ENCODE measurements around the gene MME.
"Not testable (repeated sequence)": the region's sequence is repeated elsewhere in the genome, so short reads cannot be mapped to it uniquely, and the experiment has no call there.

MME gene

DNA sequence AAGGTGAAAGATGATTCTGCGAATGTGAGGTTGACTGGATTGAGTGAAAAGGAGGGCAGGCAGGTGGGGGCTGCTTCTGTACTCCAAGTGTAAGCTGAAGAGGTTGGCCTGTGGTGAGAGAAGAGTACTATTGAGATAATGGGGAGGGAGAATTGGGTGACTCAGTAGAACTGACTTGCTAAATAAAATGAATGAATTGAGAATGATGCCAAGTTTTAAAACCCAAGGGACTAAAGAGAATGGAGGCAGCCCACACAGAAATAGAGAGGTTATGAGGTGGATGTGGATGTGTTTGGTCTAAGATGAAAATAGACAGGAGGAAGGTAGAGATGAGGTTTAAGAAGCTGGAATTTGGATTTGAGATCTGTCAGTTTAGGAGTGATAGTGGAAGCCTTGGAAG lies 5.9 kb downstream of the MME start:
- no peak for DNase-seq

DNA sequence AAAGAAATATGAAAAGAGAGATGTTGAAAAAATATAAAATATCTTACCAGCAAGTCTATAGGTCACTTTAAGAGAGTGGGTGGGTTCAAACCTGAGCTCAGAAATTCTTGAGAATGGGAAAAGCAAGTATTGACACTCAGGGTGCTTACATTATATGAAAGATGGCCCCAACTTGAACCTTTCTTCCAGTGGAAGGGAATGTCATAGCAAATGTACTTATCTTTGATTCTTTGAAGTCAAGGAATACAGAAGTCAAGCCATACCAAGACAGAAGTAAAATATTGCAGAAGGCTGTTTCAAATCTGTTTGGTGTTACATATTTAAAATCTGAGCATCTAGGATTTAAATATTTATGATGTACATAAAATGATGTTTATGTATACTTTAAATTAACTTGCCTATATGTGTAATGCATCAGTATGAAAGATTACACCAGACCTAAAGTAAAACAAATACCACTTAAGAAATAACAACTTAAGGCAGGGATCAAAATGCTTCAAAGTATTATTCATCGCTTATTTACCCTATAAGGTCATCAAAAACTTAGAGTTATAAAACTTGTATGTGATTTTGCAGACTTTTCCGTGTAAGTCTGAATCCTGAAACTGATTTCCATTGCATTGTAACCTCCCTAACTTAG lies 8.7 kb downstream of the MME start:
- no peak for DNase-seq

DNA sequence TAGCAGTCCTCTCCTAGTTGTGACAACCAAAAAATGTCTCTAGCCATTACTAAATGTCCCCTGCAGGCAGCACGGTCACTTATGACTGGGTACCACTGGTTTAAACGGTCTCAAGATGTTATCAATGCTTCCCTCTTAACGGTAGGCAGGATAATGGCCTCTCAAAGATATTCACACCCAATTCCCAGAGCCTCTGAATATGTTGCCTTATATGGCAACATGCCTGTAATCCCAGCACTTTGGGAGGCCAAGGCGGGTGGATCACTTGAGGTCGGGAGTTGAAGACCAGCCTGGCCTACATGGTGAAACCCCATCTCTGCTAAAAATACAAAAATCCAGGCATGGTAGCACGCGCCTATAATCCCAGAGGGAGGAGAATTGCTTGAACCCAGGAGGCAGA lies 9.4 kb downstream of the MME start:
- no peak for DNase-seq

DNA sequence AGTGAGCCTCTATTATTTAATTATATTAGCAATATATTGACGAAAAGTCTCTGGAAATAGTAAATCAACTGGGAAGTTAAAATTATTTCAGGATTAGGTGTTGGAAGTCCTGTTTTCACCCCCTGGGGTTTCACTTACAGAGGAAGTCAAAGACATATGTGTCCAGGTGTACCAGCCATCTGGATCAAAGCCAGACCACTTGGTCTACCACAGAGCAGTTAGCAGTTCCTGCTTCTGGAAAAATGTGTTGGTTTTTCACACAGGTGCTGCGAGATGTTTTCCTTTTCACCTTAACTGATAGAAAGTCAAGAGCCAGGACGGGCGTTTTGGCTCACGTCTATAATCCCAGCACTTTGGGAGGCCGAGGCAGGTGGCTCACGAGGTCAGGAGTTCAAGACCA lies 13.1 kb downstream of the MME start:
- DNase-seq, result no peak

DNA sequence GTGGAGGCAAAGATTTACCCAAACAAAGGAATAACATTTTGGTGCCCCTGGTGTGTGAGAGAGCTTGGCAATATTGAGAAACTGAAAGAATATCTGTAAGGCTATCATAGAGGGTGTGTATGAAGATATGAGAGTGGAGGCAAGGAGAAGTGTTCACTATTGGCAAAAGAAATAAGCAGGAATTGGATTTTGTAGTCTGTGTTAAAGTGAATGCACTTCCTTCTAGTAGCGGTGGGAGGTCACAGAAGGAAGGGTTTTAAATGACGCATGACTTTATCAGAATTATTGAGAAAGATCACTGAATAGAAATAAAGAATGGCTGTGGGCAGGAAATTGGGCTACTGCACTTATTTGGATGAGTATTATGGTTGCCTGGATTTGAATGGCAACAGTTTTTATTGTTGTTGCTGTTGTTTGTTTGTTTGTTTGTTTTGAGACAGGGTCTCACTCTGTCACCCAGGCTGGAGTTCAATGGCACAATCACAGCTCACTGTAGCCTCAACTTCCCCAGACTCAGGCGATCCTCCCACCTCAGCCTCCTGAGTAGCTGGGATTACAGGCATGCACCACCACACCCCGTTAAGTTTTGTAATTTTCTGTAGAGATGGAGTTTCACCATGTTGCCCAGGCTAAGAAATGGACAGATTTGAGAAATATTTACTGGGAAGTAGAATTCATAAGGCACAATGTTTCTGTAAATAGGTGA lies 16.3 kb downstream of the MME start:
- no peak for DNase-seq

DNA sequence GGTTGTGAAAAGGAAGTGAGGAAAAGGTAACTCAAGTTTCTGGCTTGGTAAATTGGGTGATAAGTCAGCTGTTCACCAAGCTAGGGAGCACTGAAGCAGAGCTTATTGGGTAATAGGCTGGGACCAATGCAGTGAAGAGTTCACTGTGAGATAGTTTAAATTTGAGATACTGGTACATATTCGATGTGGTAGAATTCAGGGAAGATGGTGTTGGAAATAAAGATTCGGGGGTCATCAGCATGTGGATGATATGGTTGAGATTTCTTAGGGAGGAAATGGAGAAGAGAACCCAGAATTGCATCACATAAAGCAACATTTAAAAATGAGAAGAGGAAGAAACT lies 16.9 kb downstream of the MME start:
- DNase-seq, result no peak

DNA sequence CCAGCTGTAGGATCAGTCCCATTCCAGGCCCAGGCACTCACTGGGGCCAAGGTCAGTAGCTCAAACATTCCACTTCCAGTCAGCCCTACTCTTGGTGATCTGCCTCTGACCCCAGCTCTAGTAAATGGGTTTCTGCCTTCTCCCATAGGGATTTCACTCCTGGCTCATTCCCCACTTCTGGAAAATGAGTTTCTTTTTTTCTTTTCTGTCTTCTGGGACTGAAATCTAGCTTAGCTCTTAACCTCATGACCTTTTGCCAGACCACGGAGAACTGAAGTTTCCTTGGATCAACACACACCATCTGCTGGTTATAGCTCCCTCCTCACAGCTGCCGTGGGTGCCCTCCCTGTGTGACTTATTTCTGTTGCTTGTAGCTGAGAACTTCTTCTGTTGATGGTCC lies 21.3 kb downstream of the MME start:
- DNase-seq, result no peak

DNA sequence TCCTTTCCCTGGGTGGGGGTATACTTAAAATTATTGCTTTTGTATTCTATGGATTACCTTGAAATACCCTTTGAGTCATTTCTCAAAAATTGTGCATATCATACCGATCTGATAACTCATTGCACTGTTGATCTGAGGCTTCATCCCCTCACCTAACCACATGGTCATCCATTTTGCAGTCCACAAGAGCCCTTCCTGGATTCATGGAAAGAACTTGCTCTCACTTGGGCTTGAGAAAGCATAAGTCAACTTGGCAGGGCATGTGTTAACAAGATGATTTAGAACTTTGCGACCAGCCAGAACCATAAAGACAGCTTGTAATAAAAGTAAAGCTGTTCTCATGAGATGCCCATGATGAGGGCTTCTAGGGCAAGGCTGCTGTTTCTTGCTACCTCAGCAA lies 22.2 kb downstream of the MME start:
- no peak for DNase-seq

DNA sequence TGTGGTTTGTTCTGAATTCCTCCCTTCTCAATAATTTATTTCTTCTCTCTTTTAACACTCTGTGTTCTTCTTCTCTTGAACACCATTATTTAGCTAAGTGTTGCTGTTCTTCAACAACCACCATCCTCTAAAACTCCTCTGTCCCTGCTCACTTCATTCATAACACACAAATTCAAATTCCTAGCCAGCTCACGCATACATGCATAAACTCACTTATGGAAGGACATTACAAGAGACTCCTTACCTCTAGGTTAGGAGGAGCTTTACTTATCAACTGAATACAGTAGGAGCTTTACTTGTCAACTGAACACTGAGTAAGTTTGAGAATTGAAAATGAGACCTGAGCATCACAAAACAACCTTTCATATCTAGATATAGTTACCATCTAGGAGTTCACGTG lies 23.6 kb downstream of the MME start:
- no peak for DNase-seq

DNA sequence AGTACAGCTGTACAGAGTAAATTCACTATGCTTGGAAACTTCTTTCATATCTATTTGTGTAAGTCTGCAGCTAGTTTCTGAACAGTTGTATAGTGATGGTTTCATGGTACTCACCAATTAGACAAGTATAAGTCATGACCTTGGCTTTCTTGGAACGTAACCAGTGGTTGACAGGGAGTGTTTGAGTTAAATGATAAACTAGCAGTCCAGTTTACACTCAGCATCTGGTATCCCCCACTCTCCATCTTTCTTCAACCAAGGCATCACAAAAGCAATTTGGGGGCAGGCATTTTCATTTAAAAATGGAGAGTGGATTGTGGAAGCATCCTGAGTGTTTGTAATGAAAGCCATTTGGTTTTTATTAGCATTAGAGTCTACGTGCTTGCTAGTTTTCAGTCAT lies 26.0 kb downstream of the MME start:
- no peak for DNase-seq

DNA sequence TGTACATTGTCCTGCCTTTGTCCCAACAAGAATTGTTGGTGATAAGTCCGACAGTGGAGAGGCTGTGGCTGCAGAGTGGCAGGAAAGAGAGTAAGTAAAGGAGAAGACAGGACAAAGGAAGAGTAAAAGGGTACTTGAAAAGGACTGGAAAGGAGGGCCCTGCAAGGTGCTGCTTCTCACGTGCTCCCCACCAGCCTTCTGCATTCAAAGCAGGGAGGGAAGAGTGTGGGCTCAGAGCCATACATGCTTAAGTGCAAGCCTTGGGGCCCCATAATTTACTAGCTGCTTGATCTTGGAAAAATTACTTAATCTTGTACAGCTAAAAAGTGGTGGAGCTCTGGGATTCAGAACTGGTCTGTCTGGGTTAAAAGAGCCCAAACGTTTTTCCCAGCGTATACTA lies 29.9 kb downstream of the MME start:
- DNase-seq, result no peak

DNA sequence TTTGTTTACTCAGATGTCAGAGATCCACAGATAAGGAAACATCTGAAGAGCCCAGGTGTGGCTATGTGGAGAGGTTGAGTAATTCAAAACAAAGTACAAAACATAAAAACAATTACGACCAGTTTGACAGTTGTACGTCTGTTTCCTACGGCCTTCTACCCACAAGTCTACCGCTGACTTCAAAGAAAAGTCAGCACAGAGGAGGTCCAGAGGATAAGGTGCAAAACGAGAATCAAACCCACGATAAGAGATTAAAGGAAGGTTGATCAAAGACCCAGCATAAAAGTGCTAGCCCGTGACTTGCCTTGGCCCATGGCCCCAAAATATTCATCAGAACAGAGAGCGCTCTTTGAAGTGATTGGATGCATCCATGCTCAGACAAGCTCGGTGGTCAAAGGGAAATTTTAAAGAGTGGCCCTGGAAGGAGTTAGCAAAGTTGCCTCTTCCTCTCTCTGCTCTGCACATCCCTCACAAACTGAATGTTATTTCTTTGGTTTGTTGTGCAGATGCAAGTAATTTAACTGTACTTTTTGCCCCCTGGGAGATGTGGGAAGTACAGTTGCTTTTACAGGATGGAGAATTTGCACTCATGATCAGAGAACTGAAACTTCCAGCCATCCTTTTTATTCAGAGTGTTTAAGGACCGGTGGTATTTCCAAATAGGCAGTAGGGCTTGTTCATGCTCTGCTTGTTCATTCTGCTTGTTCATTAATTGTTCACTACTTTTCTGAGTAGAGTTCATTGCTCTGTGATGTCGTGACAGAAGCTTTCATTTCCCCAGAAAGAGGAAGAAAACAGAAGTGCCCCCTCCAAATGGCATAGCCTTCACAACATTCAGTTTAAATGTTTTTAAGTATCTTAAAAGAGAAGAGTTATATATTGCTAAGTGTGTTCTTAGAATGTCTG lies 31.1 kb downstream of the MME start:
- no peak for DNase-seq

DNA sequence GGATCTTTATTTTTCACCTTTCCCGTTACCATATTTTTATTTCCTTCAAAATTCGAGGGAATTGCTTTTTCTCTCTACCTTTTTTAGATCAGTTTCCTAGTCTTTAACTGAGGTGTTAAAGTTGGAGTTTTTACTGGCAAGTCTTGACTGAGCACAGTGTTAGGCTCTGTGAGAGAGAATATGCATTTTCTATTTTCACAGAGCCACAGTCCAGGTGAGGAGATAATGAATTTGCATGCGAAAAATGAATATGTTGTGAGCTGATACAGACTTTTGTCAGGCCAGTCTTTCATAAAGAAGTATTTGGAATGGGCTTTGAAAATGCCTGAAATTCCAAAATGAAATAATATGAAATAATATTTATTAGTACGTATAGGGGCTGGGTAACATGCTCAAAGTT lies 31.9 kb downstream of the MME start:
- no peak for DNase-seq

DNA sequence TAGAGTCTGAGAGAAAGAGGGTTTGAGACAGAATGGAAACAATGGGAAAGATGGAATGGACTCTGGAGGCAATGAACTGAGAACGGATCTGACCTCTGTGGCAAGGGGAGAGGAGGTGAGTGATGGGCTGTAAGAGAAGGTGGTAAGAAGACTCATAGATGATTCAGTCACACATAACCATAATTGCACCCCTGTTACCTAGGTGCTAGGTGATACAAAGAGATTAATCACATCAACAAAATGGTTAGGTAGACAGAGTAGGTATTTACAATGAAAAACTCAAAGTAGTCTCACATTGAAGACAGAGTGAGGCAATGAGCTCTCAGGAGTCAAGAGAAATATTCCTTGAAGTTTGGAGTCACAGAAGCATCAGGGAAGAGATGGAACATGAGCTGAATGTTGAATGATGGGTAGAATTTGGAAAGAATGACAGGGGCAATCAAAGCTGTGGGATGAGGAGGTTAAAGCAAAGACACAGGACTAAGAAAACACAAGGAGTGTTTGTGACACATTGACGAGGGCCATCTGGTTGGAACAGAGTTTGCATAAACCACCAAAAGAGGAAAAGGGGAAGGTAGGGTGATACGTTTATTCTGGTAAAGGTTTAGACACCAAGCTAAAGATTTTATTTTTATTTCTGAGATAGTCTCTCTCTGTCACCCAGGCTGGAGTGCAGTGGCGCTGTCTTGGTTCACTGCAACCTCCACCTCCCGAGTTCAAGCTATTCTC lies 32.7 kb downstream of the MME start:
- no peak for DNase-seq

DNA sequence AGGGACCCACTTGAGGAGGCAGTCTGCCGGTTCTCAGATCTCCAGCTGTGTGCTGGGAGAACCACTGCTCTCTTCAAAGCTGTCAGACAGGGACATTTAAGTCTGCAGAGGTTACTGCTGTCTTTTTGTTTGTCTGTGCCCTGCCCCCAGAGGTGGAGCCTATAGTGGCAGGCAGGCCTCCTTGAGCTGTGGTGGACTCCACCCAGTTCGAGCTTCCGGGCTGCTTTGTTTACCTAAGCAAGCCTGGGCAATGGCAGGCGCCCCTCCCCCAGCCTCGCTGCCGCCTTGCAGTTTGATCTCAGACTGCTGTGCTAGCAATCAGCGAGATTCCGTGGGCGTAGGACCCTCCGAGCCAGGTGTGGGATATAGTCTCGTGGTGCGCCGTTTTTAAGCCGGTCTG lies 44.6 kb downstream of the MME start:
- not testable (repeated sequence) for DNase-seq

DNA sequence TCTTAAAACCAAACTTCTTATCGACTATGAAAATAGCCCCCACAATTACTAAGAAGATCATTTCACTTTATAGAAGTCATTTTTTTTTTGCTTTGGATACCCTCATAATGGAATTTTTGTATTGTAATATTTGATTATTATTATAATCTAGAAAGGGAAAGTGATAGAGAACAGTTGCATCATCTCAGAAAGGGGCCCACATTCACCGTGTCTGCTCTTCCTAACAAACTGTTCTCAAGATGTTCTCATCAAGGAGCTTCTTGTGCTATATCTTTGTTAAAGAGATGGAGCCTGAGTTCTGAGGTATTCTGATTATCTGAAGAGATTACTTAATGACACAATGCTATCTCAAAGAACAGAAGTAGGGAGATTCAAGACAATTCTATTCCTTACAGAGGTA lies 49.3 kb downstream of the MME start:
- no peak for DNase-seq

DNA sequence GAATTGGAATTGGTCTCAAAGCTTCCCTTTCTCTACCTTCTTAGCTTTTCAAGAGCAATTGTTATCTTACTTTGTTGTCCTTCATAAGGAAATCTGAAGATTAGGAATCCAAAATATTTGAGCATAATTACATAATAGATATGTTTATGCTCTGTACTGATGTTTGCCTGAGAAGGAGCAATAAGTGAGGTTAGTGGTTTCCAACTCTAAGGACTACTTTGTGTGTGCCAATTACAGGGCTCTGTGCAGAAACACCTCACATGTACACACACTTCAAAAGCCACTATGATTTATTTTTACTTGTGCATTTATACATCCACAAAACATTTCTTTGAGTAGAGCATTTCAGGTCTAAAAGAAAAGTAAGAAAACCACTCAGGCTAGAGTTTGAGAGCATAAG lies 49.9 kb downstream of the MME start:
- DNase-seq, result no peak

DNA sequence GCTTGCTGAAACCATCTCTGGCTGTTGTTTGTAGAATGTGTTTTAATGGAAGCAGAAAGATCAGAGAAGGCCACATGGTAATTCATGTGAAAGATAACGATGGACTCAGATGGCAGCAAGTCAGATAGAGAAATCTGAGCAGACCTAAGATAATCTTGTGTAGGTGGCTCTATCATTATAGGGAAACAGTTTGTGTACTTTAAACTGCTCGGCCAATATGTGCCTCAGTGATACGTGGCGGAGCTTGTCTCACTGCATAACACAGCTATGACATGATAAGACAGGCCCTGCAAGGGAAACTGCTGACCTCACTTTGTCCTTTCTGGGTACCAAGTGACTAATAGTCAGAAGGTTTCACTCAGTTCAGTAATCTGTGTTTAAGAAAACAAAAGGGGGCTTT lies 51.0 kb downstream of the MME start:
- DNase-seq, result no peak

DNA sequence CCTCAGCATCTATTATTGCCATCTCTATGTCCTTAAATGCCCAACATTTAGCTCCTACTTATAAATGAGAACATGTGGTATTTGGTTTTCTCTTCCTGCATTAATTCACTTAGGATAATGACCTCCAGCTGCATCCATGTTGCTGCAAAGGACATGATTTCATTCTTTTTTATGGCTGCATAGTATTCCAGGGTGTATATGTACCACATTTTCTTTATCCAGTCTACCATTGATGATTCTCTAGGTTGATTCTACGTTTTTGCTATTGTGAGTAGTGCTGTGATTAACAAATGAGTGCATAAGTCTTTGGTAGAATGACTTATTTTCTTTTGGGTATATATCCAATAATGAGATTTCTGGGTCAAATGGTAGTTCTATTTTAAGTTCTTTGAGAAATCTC lies 54.2 kb downstream of the MME start:
- DNase-seq, result not testable (repeated sequence)

DNA sequence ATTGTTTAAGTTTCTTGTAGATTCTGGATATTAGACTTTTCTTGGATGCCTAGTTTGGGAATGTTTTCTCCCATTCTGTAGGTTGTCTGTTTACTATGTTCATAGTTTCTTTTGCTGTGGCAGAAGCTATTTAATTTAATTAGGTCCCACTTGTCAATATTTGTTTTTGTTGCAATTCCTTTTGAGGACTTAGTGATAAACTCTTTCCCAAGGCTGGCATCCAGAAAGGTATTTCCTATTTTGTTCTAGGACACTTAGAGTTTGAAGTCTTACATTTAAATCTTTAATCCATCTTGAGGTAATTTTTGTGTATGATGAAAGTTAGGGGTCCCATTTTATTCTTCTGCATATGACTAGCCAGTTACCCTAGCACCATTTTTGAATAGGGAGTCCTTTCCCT lies 54.9 kb downstream of the MME start:
- DNase-seq, result no peak

DNA sequence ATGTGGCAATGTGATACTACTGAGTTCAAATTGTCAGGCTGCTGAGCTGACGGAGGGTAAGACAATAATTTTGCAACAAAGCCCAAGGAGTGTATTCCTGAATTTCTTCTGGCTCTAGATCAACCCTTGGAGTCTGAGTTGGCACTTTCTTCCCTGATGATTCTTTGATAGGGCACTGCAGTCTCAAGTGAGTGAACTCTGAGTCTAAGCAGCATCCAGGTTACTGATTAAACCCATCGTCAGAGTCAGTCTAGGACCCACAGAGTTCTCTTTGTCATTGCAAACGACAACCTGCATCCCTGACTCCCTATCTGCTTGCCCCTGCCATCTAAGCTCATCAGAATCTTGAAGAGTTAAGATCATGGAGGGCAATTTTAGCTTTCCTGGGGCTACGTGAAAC lies 58.6 kb downstream of the MME start:
- DNase-seq, result no peak

DNA sequence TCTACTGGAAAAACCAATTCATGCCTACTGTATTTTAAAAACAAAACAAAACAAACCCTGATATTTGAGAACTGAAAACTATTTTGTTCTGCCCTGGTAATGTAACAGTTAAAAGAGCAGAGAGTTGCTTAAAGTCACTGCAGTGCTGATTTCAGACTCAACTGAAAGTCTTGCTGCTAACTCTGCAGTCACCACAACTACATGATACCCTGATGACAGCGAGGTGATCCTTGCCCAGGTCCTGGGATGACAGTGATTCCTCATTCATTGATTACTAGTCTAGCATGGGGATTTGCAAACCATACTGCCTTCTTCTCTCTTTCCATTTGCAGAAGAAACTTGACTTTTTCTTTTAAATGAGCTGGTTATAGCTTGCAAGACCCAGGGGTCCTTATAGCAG lies 67.5 kb downstream of the MME start:
- no peak for DNase-seq

DNA sequence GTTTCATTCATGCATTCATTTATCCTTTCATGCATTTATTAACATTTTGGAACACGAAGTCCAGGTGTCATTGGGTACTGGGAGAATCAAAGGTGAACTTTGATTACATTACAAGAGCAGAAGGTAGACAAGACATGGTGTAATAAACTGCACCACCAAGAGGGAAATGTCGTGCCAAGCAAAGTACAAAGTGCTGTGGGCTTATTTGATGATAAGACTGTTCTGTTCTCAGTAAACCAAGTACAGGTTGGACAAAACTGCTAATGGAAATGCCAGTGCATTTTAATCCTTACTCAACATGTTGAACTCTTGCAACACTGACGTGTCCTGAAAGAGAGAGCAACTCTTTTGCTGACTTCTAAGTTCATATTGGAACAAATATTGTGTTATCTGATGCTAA lies 69.4 kb downstream of the MME start:
- no peak for DNase-seq
